Measurements from ENCODE around the gene F7.

DNA sequence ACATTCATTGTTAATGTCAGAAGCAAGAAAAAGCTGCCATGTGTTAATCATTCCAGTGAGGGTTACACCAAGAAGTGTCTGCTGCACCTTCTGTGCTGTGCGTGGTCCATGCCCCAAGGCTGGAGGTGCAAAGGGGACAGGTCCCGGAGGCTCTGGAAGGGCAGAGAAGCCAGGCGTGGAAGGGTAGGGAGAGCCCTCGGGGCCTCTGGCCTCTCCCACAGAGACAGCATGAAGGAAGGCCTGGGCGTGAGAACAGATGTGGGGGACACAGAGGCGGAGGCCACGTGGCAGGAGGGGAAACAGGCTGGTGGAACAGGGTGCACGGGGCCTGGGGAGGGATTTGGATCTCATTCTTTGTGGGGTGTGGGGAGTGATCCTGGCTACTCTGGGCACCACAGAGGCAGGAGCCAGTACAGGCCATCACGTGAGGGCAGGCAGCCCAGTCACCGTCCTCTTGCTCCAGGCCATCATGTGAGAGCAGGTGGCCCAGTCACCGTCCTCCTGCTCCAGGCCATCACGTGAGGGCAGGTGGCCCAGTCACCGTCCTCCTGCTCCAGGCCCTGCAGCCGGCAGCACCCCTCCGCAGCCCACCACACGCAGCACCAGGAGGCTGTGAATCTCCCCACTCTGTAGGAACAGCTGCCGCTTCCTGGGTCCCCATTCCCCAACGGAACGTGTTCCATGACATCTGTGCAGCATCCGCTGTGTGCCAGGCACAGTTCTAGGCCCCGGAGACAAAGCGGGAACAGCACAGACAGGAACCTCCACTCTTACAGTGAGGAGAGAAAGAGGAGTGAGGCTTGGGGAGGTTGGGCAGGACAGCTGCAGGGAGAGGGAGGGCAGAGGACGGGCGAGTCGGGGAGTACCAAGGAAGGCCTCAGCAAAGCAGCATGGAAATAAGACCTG lies 10.2 kb upstream of the F7 start:
- no peak for TF ChIP-seq EZH2 (IDR thresholded peaks at IDR 0.05; ENCODE audit: insufficient read depth, poor library complexity, severe bottlenecking)
- TF ChIP-seq EZH2phosphoT487 (IDR thresholded peaks at IDR 0.05; ENCODE audit: insufficient read depth, low read depth) = no peak
